Hepatic stellate cell (primary cell): ENCODE measurements around the gene CMC2.

ENCODE experiments used
- DNase-seq: peaks from one replicate; pipeline ENCODE4 v3.0.0; 2011; ENCODE audit warnings: low spot score

Gene CMC2

GRCh38 chr16:80973991-80974390 lies 32.7 kb downstream of the CMC2 start:
- no peak for DNase-seq

GRCh38 chr16:80972611-80973010 lies 34.1 kb downstream of the CMC2 start:
- no peak for DNase-seq

- DNase-seq, result no peak
These were observed 34.9 kb downstream of the CMC2 start for GRCh38 chr16:80971819-80972218.

GRCh38 chr16:80969114-80969484 lies 37.6 kb downstream of the CMC2 start:
- no peak for DNase-seq

GRCh38 chr16:80968386-80969113 lies 38.1 kb downstream of the CMC2 start:
- DNase-seq, result peak; percentile 16

GRCh38 chr16:80966617-80967016 lies 40.1 kb downstream of the CMC2 start:
- no peak for DNase-seq

GRCh38 chr16:80964351-80964750 lies 42.3 kb downstream of the CMC2 start:
- no peak for DNase-seq

GRCh38 chr16:80962879-80963278 lies 43.8 kb downstream of the CMC2 start:
- DNase-seq, result no peak

GRCh38 chr16:80958284-80958683 lies 48.4 kb downstream of the CMC2 start:
- DNase-seq, result no peak

GRCh38 chr16:80954985-80955384 lies 51.7 kb downstream of the CMC2 start:
- DNase-seq, result no peak

- peak; percentile 27 for DNase-seq
These were observed 57.7 kb downstream of the CMC2 start for GRCh38 chr16:80948886-80949493.

- no peak for DNase-seq
These were observed 58.7 kb downstream of the CMC2 start for GRCh38 chr16:80947708-80948625.

- DNase-seq, result no peak
These were observed 59.4 kb downstream of the CMC2 start for GRCh38 chr16:80947239-80947638.

- DNase-seq, result no peak
These were observed 60.2 kb downstream of the CMC2 start for GRCh38 chr16:80946481-80946880.

GRCh38 chr16:80940069-80940856 lies 66.4 kb downstream of the CMC2 start:
- no peak for DNase-seq

- no peak for DNase-seq
These were observed 67.8 kb downstream of the CMC2 start for GRCh38 chr16:80938879-80939260.

- DNase-seq, result peak; percentile 67
These were observed 68.4 kb downstream of the CMC2 start for GRCh38 chr16:80938004-80938878.

- DNase-seq, result no peak
These were observed 70.3 kb downstream of the CMC2 start for GRCh38 chr16:80936410-80936809.

- no peak for DNase-seq
These were observed 71.0 kb downstream of the CMC2 start for GRCh38 chr16:80935691-80936090.

- peak; percentile 86 for DNase-seq
These were observed 74.0 kb downstream of the CMC2 start for GRCh38 chr16:80932708-80933095.
